GM06990 (cell line): Measurements from ENCODE around the gene GREM2.

Source experiments
- DNase-seq: peaks from one replicate; pipeline ENCODE4 v3.0.0-alpha.2; 2011; ENCODE audit not compliant: insufficient read length; ENCODE audit errors: extremely low read depth
- H3K27me3 ChIP-seq: replicated peaks from 2 replicates; pipeline ENCODE4 v1.6.0; 2011; ENCODE audit warnings: low read length; ENCODE audit not compliant: control insufficient read depth, insufficient read depth
- H3K36me3 ChIP-seq: 2 replicates; pipeline ENCODE4 v1.5.1; 2011; ENCODE audit warnings: low read length; ENCODE audit not compliant: control insufficient read depth, insufficient read depth
- H3K4me3 ChIP-seq: replicated peaks from 2 replicates; pipeline ENCODE4 v1.5.1; 2011; ENCODE audit warnings: low read depth, mild to moderate bottlenecking, control low read depth, low read length
- TF ChIP-seq, protein P1 (sequence below): IDR thresholded peaks from 2 replicates; pipeline ENCODE4 v1.5.1; 2011; ENCODE audit warnings: low read length, control low read depth, mild to moderate bottlenecking, inconsistent platforms; ENCODE audit not compliant: insufficient read depth, poor library complexity, severe bottlenecking

The GREM2 gene

DNA sequence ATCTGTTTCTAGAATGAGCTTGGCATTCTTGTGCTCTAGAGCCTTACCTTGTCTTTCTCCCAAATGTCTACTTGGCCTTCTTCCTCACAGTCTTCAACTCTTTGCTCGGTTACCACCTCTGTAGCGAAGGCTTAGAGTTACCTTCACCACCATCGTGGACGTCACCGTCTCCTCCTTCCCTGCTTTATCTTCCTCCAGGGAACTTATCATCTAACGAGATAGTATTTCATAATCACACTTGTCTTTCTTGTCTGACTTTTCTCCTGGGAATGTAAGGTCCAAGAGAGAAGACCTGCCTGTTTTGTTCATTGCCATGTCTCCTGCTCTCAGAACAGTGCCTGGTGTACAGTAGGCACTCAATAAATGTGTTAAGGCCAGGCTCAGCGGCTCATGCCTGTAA lies 115.6 kb downstream of the GREM2 start:
- H3K27me3 ChIP-seq: no peaks in the 10 kb centered on the region
- H3K36me3 ChIP-seq: no peaks in the 10 kb centered on the region
- TF ChIP-seq, protein P1, sequence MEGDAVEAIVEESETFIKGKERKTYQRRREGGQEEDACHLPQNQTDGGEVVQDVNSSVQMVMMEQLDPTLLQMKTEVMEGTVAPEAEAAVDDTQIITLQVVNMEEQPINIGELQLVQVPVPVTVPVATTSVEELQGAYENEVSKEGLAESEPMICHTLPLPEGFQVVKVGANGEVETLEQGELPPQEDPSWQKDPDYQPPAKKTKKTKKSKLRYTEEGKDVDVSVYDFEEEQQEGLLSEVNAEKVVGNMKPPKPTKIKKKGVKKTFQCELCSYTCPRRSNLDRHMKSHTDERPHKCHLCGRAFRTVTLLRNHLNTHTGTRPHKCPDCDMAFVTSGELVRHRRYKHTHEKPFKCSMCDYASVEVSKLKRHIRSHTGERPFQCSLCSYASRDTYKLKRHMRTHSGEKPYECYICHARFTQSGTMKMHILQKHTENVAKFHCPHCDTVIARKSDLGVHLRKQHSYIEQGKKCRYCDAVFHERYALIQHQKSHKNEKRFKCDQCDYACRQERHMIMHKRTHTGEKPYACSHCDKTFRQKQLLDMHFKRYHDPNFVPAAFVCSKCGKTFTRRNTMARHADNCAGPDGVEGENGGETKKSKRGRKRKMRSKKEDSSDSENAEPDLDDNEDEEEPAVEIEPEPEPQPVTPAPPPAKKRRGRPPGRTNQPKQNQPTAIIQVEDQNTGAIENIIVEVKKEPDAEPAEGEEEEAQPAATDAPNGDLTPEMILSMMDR: no peak
- H3K4me3 ChIP-seq: no peak overlapping the region
- DNase-seq: no peak

DNA sequence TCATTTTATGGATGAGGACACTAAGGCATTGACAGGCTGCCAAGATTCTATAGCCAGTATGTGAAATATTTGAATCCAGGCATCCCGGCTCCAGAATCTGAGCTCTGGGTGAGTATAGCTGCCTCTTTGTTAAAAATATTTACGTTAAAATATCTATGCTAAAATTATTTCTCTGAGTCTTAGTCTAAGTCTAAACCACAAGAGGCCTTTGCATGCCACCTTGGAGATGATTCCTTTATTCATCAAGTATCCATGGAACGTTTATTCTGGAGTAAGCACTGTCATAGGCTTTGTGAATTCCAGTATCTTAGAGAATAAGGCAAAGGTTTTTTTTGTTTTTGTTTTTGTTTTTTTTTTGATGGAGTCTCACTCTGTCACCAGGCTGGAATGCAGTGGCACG lies 116.4 kb downstream of the GREM2 start:
- no peak for DNase-seq
- no peaks in the 10 kb centered on the region for H3K27me3 ChIP-seq
- TF ChIP-seq, protein P1: no peak
- H3K36me3 ChIP-seq: no peaks in the 10 kb centered on the region
- H3K4me3 ChIP-seq: no peak overlapping the region

DNA sequence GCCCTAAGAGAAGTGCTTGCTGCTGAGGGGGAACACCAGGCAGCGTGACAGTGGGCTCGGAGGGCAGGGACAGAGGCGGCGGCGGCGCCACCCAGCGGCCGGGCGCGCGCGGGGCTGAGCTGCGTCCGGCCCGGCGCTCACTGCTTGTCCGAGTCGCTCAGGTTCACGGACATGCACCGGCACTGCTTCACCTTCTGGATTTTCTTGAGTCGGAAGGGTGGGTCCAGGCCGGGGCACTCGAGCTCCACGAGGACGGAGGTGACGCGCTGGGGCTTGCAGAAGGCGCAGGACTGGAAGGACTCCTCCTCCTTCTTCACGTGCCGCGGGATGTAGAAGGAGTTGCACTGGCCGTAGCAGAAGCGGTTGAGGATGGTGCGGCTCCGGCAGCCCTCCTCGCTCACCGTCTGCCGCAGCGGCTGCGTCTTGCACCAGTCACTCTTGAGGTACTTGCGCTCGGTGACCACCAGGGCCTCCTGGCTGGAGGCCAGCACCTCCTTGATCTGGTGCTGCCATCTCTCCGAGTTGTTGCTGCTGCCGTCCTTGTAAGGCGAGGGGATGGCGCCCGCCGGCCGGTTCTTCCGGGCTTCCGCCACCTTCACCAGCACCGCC lies 119.0 kb downstream of the GREM2 start:
- Histone ChIP-seq H3K27me3 (no peaks in the 10 kb centered on the region), H3K4me3 (no peak overlapping the region), H3K36me3 (no peaks in the 10 kb centered on the region)
- peak; percentile 4 for DNase-seq
- TF ChIP-seq, protein P1: no peak

DNA sequence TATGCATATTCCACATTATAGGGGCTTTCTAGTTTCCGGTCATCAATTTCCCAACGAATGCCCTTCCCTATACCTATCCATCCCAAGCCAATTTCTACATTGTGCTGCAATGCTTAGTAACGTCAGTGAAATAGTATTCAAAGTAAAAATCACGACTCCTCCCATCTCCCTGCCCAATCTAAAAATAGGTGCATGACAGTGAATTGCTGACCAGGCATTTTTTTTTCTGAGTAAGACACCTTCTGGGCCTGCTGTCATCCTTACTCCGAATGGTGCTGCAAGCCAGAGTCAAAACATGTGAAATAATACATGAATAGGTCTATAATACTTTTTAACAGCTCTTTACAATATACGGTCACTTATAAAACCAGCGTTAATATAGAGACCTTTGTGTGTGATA lies 120.2 kb downstream of the GREM2 start:
- TF ChIP-seq, protein P1: no peak
- no peaks in the 10 kb centered on the region for H3K27me3 ChIP-seq
- no peak for DNase-seq
- no peak overlapping the region for H3K4me3 ChIP-seq
- no peaks in the 10 kb centered on the region for H3K36me3 ChIP-seq

DNA sequence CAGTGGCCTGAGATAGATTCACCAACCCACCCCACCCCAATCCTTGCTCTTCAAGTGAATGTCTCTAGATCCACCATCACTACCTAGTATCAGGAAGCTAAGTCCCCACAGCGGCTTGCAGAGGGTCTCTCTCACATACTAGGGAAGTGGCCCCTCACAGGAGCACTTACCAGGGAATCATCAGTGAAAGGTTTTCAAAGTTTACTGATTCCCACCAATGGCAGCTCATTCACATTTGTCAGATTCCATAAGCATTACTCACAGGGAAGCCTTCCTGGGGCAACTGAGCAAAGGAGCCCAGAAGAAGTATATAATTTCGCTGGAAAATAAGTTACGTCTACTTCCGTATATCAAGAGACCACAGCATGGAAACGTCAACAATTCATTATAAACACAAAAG lies 120.8 kb downstream of the GREM2 start:
- no peak for DNase-seq
- TF ChIP-seq, protein P1: no peak
- H3K27me3 ChIP-seq: no peaks in the 10 kb centered on the region
- no peaks in the 10 kb centered on the region for H3K36me3 ChIP-seq
- no peak overlapping the region for H3K4me3 ChIP-seq

DNA sequence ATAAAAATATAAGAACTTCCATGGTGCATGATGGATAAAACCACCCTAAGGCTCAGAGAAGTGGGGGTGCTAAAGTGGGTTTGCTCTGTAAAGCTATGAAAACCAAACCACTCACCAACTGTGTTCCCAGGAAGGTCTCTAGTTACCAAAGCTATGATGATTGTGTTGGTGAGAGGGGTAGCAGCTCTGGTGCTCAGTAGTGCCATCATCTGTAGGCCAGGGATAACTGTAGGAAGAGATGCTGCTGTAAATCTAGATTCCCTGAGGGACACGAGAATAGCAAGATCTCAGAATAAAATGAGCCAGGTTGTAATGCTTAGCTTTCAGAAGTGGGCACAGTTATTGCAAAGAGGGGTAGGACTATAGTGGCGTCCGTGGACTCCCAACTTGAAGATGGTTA lies 124.5 kb downstream of the GREM2 start:
- DNase-seq: no peak
- Histone ChIP-seq H3K4me3 (no peak overlapping the region), H3K36me3 (no peaks in the 10 kb centered on the region), H3K27me3 (no peaks in the 10 kb centered on the region)
- TF ChIP-seq, protein P1: no peak
